Right lobe of liver (tissue), 6 donors: ENCODE measurements around the gene ITFG2. TPM values are rescaled to one million over a fixed set of nuclear protein-coding genes. Genes with fewer than 3 reads are reported as not detected.
"Not testable (repeated sequence)": the region's sequence is repeated elsewhere in the genome, so short reads cannot be mapped to it uniquely, and the experiment has no call there.

ENCODE experiments used
- ATAC-seq, 4 donors: fragments of 200-7000 bp; cut with Tn5 transposase; one replicate each; pipeline ENCODE4 v1.9.1; 2020; ENCODE audit warnings: mild to moderate bottlenecking in 4 of 4, moderate library complexity in 4 of 4
- DNase-seq, 3 donors: peaks; one replicate each; pipeline ENCODE4 v3.0.0-alpha.2; 2020
- H3K27ac ChIP-seq, 3 donors: fragments of 200-600 bp; one replicate each; pipeline ENCODE4 v1.8.0; 2022
- H3K27me3 ChIP-seq, 2 donors: fragments of 200-600 bp; one replicate each; pipeline ENCODE4 v1.8.0; 2022
- H3K36me3 ChIP-seq, 4 donors: fragments of 200-600 bp; sonication (generic) in 1 of 4; one replicate each; pipeline versions ENCODE4 v1.5.1 to v1.8.0; 2017 to 2022; ENCODE audit warnings: control low read depth in 1 of 4
- H3K4me1 ChIP-seq, 4 donors: fragments of 200-600 bp; sonication (generic) in 1 of 4; one replicate each; pipeline versions ENCODE4 v1.5.1 to v1.8.0; 2017 to 2022; ENCODE audit warnings: control low read depth in 1 of 4
- H3K4me3 ChIP-seq, 3 donors: fragments of 200-600 bp; one replicate each; pipeline ENCODE4 v1.8.0; 2022
- H3K9me3 ChIP-seq, 4 donors: fragments of 200-600 bp; sonication (generic) in 1 of 4; one replicate each; pipeline versions ENCODE4 v1.5.1 to v1.8.0; 2017 to 2022; ENCODE audit warnings: control low read depth in 1 of 4
- POLR2A ChIP-seq: fragments of 450-650 bp; IDR thresholded peaks from one replicate; pipeline ENCODE4 v1.6.1; 2017; ENCODE audit warnings: antibody characterized with exemption, mild to moderate bottlenecking
- WGBS: methylation state at CpG from one replicate; pipeline ENCODE4 v1.1.6; 2018; ENCODE audit warnings: low coverage, low lambda C conversion rate; ENCODE audit not compliant: insufficient coverage; ENCODE audit errors: missing lambda C conversion rate; 5-methylcytosine and 5-hydroxymethylcytosine counted together
- intact Hi-C, 2 donors: fragments of 100-400 bp; cut with DNase I; formaldehyde crosslinking; loops; one replicate each; pipeline versions ENCODE4 v1.11.2 to v1.14.1; 2022
- total RNA-seq, 6 experiments: library from RNA; depleted of rRNA in 2 of 6; stranded (reverse); fragments of >200 nt in 2 of 6; fragmentation: NEBNext Ultra II Directional in 3 of 6; extraction: Animal tissue kit (Norgen Biotek cat#: 25700) in 3 of 6; gene quantifications; one replicate each; pipeline versions ENCODE4 v1.1.0 to v1.2.4, GENCODE V29; 2016 to 2023
- TF ChIP-seq, protein P1 (sequence below), 4 donors: fragments of 200-600 bp in 3 of 4; fragments of 450-650 bp in 1 of 4; IDR thresholded peaks; one replicate each; pipeline versions ENCODE4 v1.5.1 to v1.8.0; 2016 to 2022; ENCODE audit warnings: antibody characterized with exemption in 4 of 4, mild to moderate bottlenecking in 2 of 4
- donor health status: DM: no; HTN: yes; CAD: no.
- donor health status: DM: no; HTN: no; CAD: no.
- donor health status: DM: no; HTN: no; CAD: no.
- donor health status: DM: no; HTN: yes; CAD: no.
- donor health status: DM: no; HTN: yes; CAD: no.

Gene ITFG2
- total RNA-seq, 6 experiments from 2014 or later: 11.3 to 20.5 (median 14.4) TPM

DNA sequence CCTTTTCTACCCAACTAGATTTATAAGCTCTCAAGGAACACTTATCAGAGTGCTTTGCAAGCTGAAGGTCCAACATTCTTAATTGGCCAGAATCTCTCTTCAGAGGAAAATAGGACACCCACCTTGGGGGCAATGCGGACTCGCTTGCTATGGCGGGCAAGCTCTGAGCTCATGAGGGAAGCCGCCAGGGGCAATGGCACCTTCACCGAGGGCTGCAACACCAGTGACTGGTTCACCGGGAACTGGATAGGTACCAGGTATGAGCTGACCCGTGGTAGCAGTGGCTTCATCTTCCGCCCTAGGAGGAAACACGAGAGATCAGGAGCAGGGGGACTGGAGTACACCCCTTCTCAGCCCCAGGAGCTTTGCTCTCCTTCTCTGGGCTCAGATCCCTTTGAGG, 51.7 kb downstream of the ITFG2 start:
- Histone ChIP-seq H3K36me3 (no peaks in the 10 kb centered on the region), H3K4me3 (no peak overlapping the region), H3K27ac (no peak overlapping the region), H3K9me3 (no peaks in the 10 kb centered on the region), H3K27me3 (no peaks in the 10 kb centered on the region), H3K4me1 (no peaks in the 10 kb centered on the region)
- ATAC-seq (no peak), DNase-seq (no peak)
- WGBS: 97% methylated on average over 9 of the region's 9 CpGs
- intact Hi-C loops: no loop called here
- no peak for TF ChIP-seq POLR2A
- TF ChIP-seq, protein P1, sequence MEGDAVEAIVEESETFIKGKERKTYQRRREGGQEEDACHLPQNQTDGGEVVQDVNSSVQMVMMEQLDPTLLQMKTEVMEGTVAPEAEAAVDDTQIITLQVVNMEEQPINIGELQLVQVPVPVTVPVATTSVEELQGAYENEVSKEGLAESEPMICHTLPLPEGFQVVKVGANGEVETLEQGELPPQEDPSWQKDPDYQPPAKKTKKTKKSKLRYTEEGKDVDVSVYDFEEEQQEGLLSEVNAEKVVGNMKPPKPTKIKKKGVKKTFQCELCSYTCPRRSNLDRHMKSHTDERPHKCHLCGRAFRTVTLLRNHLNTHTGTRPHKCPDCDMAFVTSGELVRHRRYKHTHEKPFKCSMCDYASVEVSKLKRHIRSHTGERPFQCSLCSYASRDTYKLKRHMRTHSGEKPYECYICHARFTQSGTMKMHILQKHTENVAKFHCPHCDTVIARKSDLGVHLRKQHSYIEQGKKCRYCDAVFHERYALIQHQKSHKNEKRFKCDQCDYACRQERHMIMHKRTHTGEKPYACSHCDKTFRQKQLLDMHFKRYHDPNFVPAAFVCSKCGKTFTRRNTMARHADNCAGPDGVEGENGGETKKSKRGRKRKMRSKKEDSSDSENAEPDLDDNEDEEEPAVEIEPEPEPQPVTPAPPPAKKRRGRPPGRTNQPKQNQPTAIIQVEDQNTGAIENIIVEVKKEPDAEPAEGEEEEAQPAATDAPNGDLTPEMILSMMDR (IDR thresholded peaks at IDR 0.05): no peak

DNA sequence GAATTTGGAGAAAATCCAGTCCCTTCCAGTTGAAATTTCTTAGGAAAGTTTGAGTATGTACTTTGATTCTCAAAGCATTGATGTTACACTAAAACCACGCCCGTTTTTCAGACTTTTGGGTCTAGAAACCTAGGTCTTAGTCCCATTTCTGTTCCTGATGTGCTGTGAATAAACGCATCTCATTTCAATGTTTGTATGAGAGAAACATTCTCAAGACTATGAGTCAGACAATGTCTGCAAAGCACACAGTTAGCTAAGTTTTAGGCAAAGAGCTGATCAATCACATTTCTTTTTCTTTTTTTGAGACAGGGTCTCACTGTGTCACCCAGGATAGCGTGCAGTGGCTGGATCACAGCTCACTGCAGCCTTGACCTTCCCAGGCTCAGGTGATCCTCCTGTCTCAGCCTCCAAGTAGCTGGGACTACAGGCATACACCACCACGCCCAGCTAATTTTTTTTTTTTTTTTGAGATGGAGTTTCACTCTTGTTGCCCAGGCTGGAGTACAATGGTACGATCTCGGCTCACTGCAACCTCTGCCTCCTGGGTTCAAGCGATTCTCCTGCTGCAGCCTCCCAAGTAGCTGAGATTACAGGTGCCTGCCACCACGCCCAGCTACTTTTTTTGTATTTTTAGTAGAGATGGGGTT, 56.6 kb downstream of the ITFG2 start:
- 87% methylated on average over 9 of the region's 9 CpGs for WGBS
- H3K4me1 ChIP-seq, ATAC-seq, H3K27ac ChIP-seq, DNase-seq, H3K9me3 ChIP-seq, H3K4me3 ChIP-seq, H3K27me3 ChIP-seq, intact Hi-C loops, H3K36me3 ChIP-seq: not testable (repeated sequence)

Other genes starting within 250 kb of the ITFG2 start
- 100 to 1,000 TPM in 1 of 6 experiments, 10 to 100 TPM in 5; 27.0 to 124 (median 48.4) TPM for gene FKBP4, start 17.7 kb upstream of the ITFG2 start, total RNA-seq
- gene NRIP2, start 22.4 kb downstream of the ITFG2 start, total RNA-seq: under 1 TPM; 0.12 to 0.29 (median 0.20) TPM
- gene TEX52, start 44.4 kb downstream of the ITFG2 start, total RNA-seq: not detected
- gene FOXM1, start 64.5 kb downstream of the ITFG2 start, total RNA-seq: 1 to 10 TPM in 4 of 6 experiments, under 1 TPM in 2; 0.24 to 2.6 (median 1.8) TPM
- gene RHNO1, start 64.6 kb downstream of the ITFG2 start, total RNA-seq: 1 to 10 TPM; 1.2 to 5.9 (median 3.5) TPM
- 10 to 100 TPM in 1 of 6 experiments, 1 to 10 TPM in 5; 2.4 to 12.6 (median 5.4) TPM for gene TULP3, start 78.2 kb downstream of the ITFG2 start, total RNA-seq
- gene TEAD4, start 146.7 kb downstream of the ITFG2 start, total RNA-seq: 1 to 10 TPM in 4 of 6 experiments, under 1 TPM in 2; 0.81 to 8.5 (median 3.0) TPM